ENCODE data around the gene KCTD5.

The KCTD5 gene

GRCh38 chr16:2745116-2745890, 63.0 kb downstream of the KCTD5 start:
- H3K4me1 Mint-ChIP-seq (ENCODE audit: low read depth) = peaks cover 7% of the 10 kb centered on the region
- intact Hi-C loops (cut with micrococcal nuclease) = no loop called here
- H3K9me3 Mint-ChIP-seq = no peaks in the 10 kb centered on the region
- H3K4me3 Mint-ChIP-seq = no peak overlapping the region
- H3K27ac Mint-ChIP-seq = no peak overlapping the region
- peaks cover 9% of the 10 kb centered on the region for H3K27me3 Mint-ChIP-seq
- H3K36me3 Mint-ChIP-seq (ENCODE audit: low read depth) = peaks cover 9% of the 10 kb centered on the region

- Mint-ChIP-seq H3K4me1 (ENCODE audit: low read depth) (peaks cover under 1% of the 10 kb centered on the region), H3K36me3 (ENCODE audit: low read depth) (peaks cover 9% of the 10 kb centered on the region), H3K4me3 (no peak overlapping the region), H3K27me3 (peaks cover 5% of the 10 kb centered on the region), H3K27ac (no peak overlapping the region), H3K9me3 (no peaks in the 10 kb centered on the region)
- intact Hi-C loops (cut with micrococcal nuclease) = no loop called here
Observed at GRCh38 chr16:2745961-2746360, 63.6 kb downstream of the KCTD5 start.

GRCh38 chr16:2748757-2749455, 66.6 kb downstream of the KCTD5 start:
- peaks cover 17% of the 10 kb centered on the region for H3K4me1 Mint-ChIP-seq (ENCODE audit: low read depth)
- no peak overlapping the region for H3K4me3 Mint-ChIP-seq
- peaks cover 23% of the 10 kb centered on the region for H3K36me3 Mint-ChIP-seq (ENCODE audit: low read depth)
- H3K9me3 Mint-ChIP-seq = no peaks in the 10 kb centered on the region
- no peak overlapping the region for H3K27ac Mint-ChIP-seq
- peaks cover 5% of the 10 kb centered on the region for H3K27me3 Mint-ChIP-seq
- intact Hi-C loops (cut with micrococcal nuclease) = no loop called here

GRCh38 chr16:2749476-2749875, 67.2 kb downstream of the KCTD5 start:
- no peak overlapping the region for H3K27ac Mint-ChIP-seq
- H3K4me3 Mint-ChIP-seq = no peak overlapping the region

GRCh38 chr16:2749936-2750335, 67.6 kb downstream of the KCTD5 start:
- no peak overlapping the region for H3K4me3 Mint-ChIP-seq
- H3K27ac Mint-ChIP-seq = no peak overlapping the region
- peaks cover 3% of the 10 kb centered on the region for H3K27me3 Mint-ChIP-seq
- no peaks in the 10 kb centered on the region for H3K9me3 Mint-ChIP-seq
- H3K4me1 Mint-ChIP-seq (ENCODE audit: low read depth) = peaks cover 27% of the 10 kb centered on the region
- intact Hi-C loops (cut with micrococcal nuclease) = loop anchor here (10.0 kb wide), 1 partner anchor 165 kb away; the partner anchor contains the start of gene FLYWCH1
- peaks cover 33% of the 10 kb centered on the region for H3K36me3 Mint-ChIP-seq (ENCODE audit: low read depth)

More at GRCh38 chr16:2749476-2749875, 67.2 kb downstream of the KCTD5 start:
- intact Hi-C loops (cut with micrococcal nuclease) = no loop called here
- H3K4me1 Mint-ChIP-seq (ENCODE audit: low read depth) = peaks cover 22% of the 10 kb centered on the region
- peaks cover 29% of the 10 kb centered on the region for H3K36me3 Mint-ChIP-seq (ENCODE audit: low read depth)
- peaks cover 5% of the 10 kb centered on the region for H3K27me3 Mint-ChIP-seq
- no peaks in the 10 kb centered on the region for H3K9me3 Mint-ChIP-seq

GRCh38 chr16:2751577-2752034, 69.3 kb downstream of the KCTD5 start:
- peak overlapping the region; percentile 99 for H3K27ac Mint-ChIP-seq
- peaks cover 44% of the 10 kb centered on the region for H3K4me1 Mint-ChIP-seq (ENCODE audit: low read depth)

GRCh38 chr16:2752035-2752849, 69.9 kb downstream of the KCTD5 start, which contains the start of gene SRRM2:
SRRM2 (plus strand) TSS chr16:2752638; CDS start chr16:2756365, 3,727 bp downstream.
- peaks cover 56% of the 10 kb centered on the region for H3K36me3 Mint-ChIP-seq (ENCODE audit: low read depth)

More at GRCh38 chr16:2751577-2752034, 69.3 kb downstream of the KCTD5 start:
- Mint-ChIP-seq H3K27me3 (no peaks in the 10 kb centered on the region), H3K4me3 (peak overlapping the region; percentile 82), H3K36me3 (ENCODE audit: low read depth) (peaks cover 50% of the 10 kb centered on the region), H3K9me3 (no peaks in the 10 kb centered on the region)
- intact Hi-C loops (cut with micrococcal nuclease) = loop anchor here (2.0 to 10.0 kb wide), 3 partner anchors 25 to 163 kb away; partner anchors contain the start of genes ELOB, FLYWCH1 and PRSS27

GRCh38 chr16:2752850-2753732, 70.8 kb downstream of the KCTD5 start:
- peak overlapping the region; percentile 99 for H3K27ac Mint-ChIP-seq
- no peaks in the 10 kb centered on the region for H3K9me3 Mint-ChIP-seq
- peaks cover 65% of the 10 kb centered on the region for H3K36me3 Mint-ChIP-seq (ENCODE audit: low read depth)
- peak overlapping the region; percentile 82 for H3K4me3 Mint-ChIP-seq
- peaks cover 58% of the 10 kb centered on the region for H3K4me1 Mint-ChIP-seq (ENCODE audit: low read depth)
- intact Hi-C loops (cut with micrococcal nuclease) = loop anchor here (2.0 to 10.0 kb wide), 3 partner anchors 24 to 162 kb away; partner anchors contain the start of genes ELOB, FLYWCH1 and PRSS27
- H3K27me3 Mint-ChIP-seq = no peaks in the 10 kb centered on the region

More at GRCh38 chr16:2752035-2752849, 69.9 kb downstream of the KCTD5 start, which contains the start of gene SRRM2:
- Mint-ChIP-seq H3K4me1 (ENCODE audit: low read depth) (peaks cover 50% of the 10 kb centered on the region), H3K4me3 (peak within 1 kb of the TSS; percentile 82), H3K27me3 (no peaks in the 10 kb centered on the region), H3K27ac (peak within 1 kb of the TSS; percentile 99), H3K9me3 (no peaks in the 10 kb centered on the region)
- intact Hi-C loops (cut with micrococcal nuclease) = loop anchor here (2.0 to 10.0 kb wide), 3 partner anchors 25 to 163 kb away; partner anchors contain the start of genes ELOB, FLYWCH1 and PRSS27

GRCh38 chr16:2753733-2754020, 71.4 kb downstream of the KCTD5 start:
- Mint-ChIP-seq H3K4me3 (peak overlapping the region; percentile 82), H3K9me3 (no peaks in the 10 kb centered on the region), H3K27me3 (no peaks in the 10 kb centered on the region), H3K4me1 (ENCODE audit: low read depth) (peaks cover 61% of the 10 kb centered on the region), H3K36me3 (ENCODE audit: low read depth) (peaks cover 71% of the 10 kb centered on the region), H3K27ac (peak overlapping the region; percentile 99)
- intact Hi-C loops (cut with micrococcal nuclease) = loop anchor here (2.0 to 10.0 kb wide), 3 partner anchors 23 to 161 kb away; partner anchors contain the start of genes ELOB, FLYWCH1 and PRSS27

GRCh38 chr16:2755158-2755557, 72.8 kb downstream of the KCTD5 start:
- Mint-ChIP-seq H3K36me3 (ENCODE audit: low read depth) (peaks cover 77% of the 10 kb centered on the region), H3K27ac (peak overlapping the region; percentile 75), H3K4me3 (peak overlapping the region; percentile 82), H3K4me1 (ENCODE audit: low read depth) (peaks cover 66% of the 10 kb centered on the region), H3K27me3 (no peaks in the 10 kb centered on the region), H3K9me3 (no peaks in the 10 kb centered on the region)
- intact Hi-C loops (cut with micrococcal nuclease) = loop anchor here (10.0 kb wide), 1 partner anchor 160 kb away; the partner anchor contains the start of gene FLYWCH1

GRCh38 chr16:2756288-2757015, 74.1 kb downstream of the KCTD5 start:
- H3K4me1 Mint-ChIP-seq (ENCODE audit: low read depth) = peaks cover 61% of the 10 kb centered on the region
- no peaks in the 10 kb centered on the region for H3K9me3 Mint-ChIP-seq
- intact Hi-C loops (cut with micrococcal nuclease) = loop anchor here (10.0 kb wide), 1 partner anchor 158 kb away; the partner anchor contains the start of gene FLYWCH1
- H3K27ac Mint-ChIP-seq = peak overlapping the region; percentile 75
- no peaks in the 10 kb centered on the region for H3K27me3 Mint-ChIP-seq
- H3K36me3 Mint-ChIP-seq (ENCODE audit: low read depth) = peaks cover 90% of the 10 kb centered on the region
- peak overlapping the region; percentile 35 for H3K4me3 Mint-ChIP-seq

- Mint-ChIP-seq H3K27ac (peak overlapping the region; percentile 75), H3K4me3 (no peak overlapping the region), H3K27me3 (no peaks in the 10 kb centered on the region), H3K36me3 (ENCODE audit: low read depth) (peaks cover 96% of the 10 kb centered on the region), H3K4me1 (ENCODE audit: low read depth) (peaks cover 52% of the 10 kb centered on the region), H3K9me3 (no peaks in the 10 kb centered on the region)
- intact Hi-C loops (cut with micrococcal nuclease) = loop anchor here (10.0 kb wide), 1 partner anchor 157 kb away; the partner anchor contains the start of gene FLYWCH1
Observed at GRCh38 chr16:2757344-2757743, 75.0 kb downstream of the KCTD5 start.

Measured in dendritic cell treated with granulocyte-macrophage colony-stimulating factor and Interleukin-4, amounts not matched to agents 40 ng/mL and 50 ng/mL, for 4 days (primary cell).